Lung (tissue), 16 donors: Measurements from ENCODE around the gene GBE1. TPM values are rescaled to one million over a fixed set of nuclear protein-coding genes. Genes with fewer than 3 reads are reported as not detected.

Experiments used
- ATAC-seq: fragments of 200-7000 bp; cut with Tn5 transposase; one replicate; pipeline ENCODE4 v1.9.1; 2020; ENCODE audit warnings: moderate number of reproducible peaks; ENCODE audit not compliant: insufficient read depth, low FRiP score
- DNase-seq, 3 donors: peaks; one replicate each; pipeline ENCODE4 v3.0.0-alpha.2; 2013 to 2017
- H3K27ac ChIP-seq, 2 donors: one replicate each; pipeline ENCODE4 v1.5.1; 2013; ENCODE audit warnings: mild to moderate bottlenecking in 2 of 2, moderate library complexity in 2 of 2, control low read depth in 1 of 2, inconsistent platforms in 1 of 2, low read depth in 1 of 2, low read length in 1 of 2
- H3K27me3 ChIP-seq, 3 donors: one replicate each; pipeline ENCODE4 v1.5.1; 2013; ENCODE audit warnings: low read length in 2 of 3; ENCODE audit not compliant: control insufficient read depth in 3 of 3, insufficient read depth in 3 of 3
- H3K36me3 ChIP-seq, 4 donors: one replicate each; pipeline ENCODE4 v1.5.1; 2013; ENCODE audit warnings: low read length in 4 of 4, mild to moderate bottlenecking in 1 of 4, moderate library complexity in 1 of 4; ENCODE audit not compliant: control insufficient read depth in 4 of 4, insufficient read depth in 4 of 4
- H3K4me1 ChIP-seq, 5 donors: one replicate each; pipeline ENCODE4 v1.5.1; 2013; ENCODE audit warnings: low read length in 5 of 5, mild to moderate bottlenecking in 2 of 5, moderate library complexity in 1 of 5; ENCODE audit not compliant: control insufficient read depth in 5 of 5, insufficient read depth in 5 of 5
- H3K4me3 ChIP-seq: one replicate; pipeline ENCODE4 v1.5.1; 2013; ENCODE audit warnings: mild to moderate bottlenecking, control low read depth, moderate library complexity
- H3K9ac ChIP-seq, 2 donors: one replicate each; pipeline ENCODE4 v1.5.1; 2013; ENCODE audit warnings: low read length in 2 of 2, control low read depth in 1 of 2; ENCODE audit not compliant: insufficient read depth in 1 of 2
- H3K9me3 ChIP-seq, 4 donors: one replicate each; pipeline ENCODE4 v1.5.1; 2013; ENCODE audit warnings: low read length in 3 of 4, mild to moderate bottlenecking in 1 of 4, moderate library complexity in 1 of 4; ENCODE audit not compliant: control insufficient read depth in 4 of 4, insufficient read depth in 3 of 4
- CTCF ChIP-seq: IDR thresholded peaks from 2 replicates; pipeline ENCODE4 v1.5.1; 2012; ENCODE audit warnings: mild to moderate bottlenecking; ENCODE audit errors: control extremely low read depth, extremely low read depth
- WGBS, 2 donors: extraction: QIAGEN DNeasy Blood & Tissue Kit; methylation state at CpG; one replicate each; pipeline ENCODE4 v1.1.7; 2013; 5-methylcytosine and 5-hydroxymethylcytosine counted together
- long read RNA-seq, 5 donors: transcript quantifications; one replicate each; lab custom pipeline, GENCODE V29; 2026
- polyA plus RNA-seq, 2 donors: library from polyadenylated mRNA; stranded (reverse); fragments of 200-250 nt; gene quantifications; one replicate each; pipeline ENCODE4 v1.2.1, GENCODE V29; 2013
- total RNA-seq, 2 donors: library from RNA; depleted of rRNA in 1 of 2; stranded (reverse); fragments of >200 nt in 1 of 2; gene quantifications; one replicate each; pipeline ENCODE4 v1.2.1, GENCODE V29; 2014 to 2021
- donor health status: control.
- donor health status: control.
- donor health status: Bipolar disorder and iron deficiency.
- donor health status: healthy.
- donor health status: DM: yes; HTN: yes; CAD: no.

Gene GBE1
- total RNA-seq (10 to 100 TPM; 33.9 to 39.1 TPM), polyA plus RNA-seq (10 to 100 TPM; 10.5 to 29.4 TPM)
- long read RNA-seq, donor 1, transcript GBE1-201 (16 exons, 3,461 nt), result major isoform, 5 of 20 reads
- long read RNA-seq, donor 1, partial matches to known transcripts, result 15 of 20 reads
- long read RNA-seq, donor 1, other reads (novel, unspliced or antisense), result 0 of 20 reads
- long read RNA-seq, donor 2, result 0 reads
- long read RNA-seq, donor 3, partial matches to known transcripts, result 0 of 1 reads
- long read RNA-seq, donor 3, other reads (novel, unspliced or antisense), result 0 of 1 reads
- long read RNA-seq, donor 4, result 0 reads
- long read RNA-seq, donor 5, partial matches to known transcripts, result 12 of 14 reads
- long read RNA-seq, donor 5, other reads (novel, unspliced or antisense), result 0 of 14 reads

GRCh38 chr3:81760924-81761903, at the start of gene GBE1:
GBE1 (minus strand) TSS chr3:81761645; CDS start chr3:81761517, 128 bp downstream.
- no peaks in the 10 kb centered on the region for H3K27me3 ChIP-seq
- peaks cover 0 to 26% (median 4%) of the 10 kb centered on the region in 5 donors for H3K4me1 ChIP-seq
- H3K9ac ChIP-seq, result peak within 1 kb of the TSS; percentile 69 to 88
- H3K27ac ChIP-seq, result peak within 1 kb of the TSS; percentile 97 to 100
- H3K36me3 ChIP-seq, result peaks cover 0 to 8% (median 0%) of the 10 kb centered on the region in 4 donors
- peak; percentile 97 for ATAC-seq
- 0% methylated on average over 61 to 88 of the region's 88 CpGs for WGBS, 2 donors
- H3K9me3 ChIP-seq, result no peaks in the 10 kb centered on the region
- peak within 1 kb of the TSS; percentile 82 for H3K4me3 ChIP-seq
- TF ChIP-seq CTCF, result peak; percentile 1
- DNase-seq, result peak; percentile 91 to 93 (median 92)

GRCh38 chr3:81808900-81809299, 47.5 kb upstream of the GBE1 start:
- WGBS, 2 donors, result 79 to 91% methylated on average over 2 of the region's 2 CpGs
- DNase-seq, result no peak
- ATAC-seq, result no peak
- Histone ChIP-seq H3K36me3 (no peaks in the 10 kb centered on the region), H3K4me1 (no peaks in the 10 kb centered on the region), H3K9me3 (no peaks in the 10 kb centered on the region), H3K27me3 (no peaks in the 10 kb centered on the region), H3K4me3 (no peak overlapping the region), H3K27ac (no peak overlapping the region), H3K9ac (no peak overlapping the region)
- TF ChIP-seq CTCF, result no peak

- Histone ChIP-seq H3K9ac (no peak overlapping the region), H3K27me3 (no peaks in the 10 kb centered on the region), H3K4me3 (no peak overlapping the region), H3K27ac (no peak overlapping the region), H3K36me3 (no peaks in the 10 kb centered on the region), H3K4me1 (no peaks in the 10 kb centered on the region), H3K9me3 (no peaks in the 10 kb centered on the region)
- DNase-seq (peak in 1 of 3 donors; percentile 33), ATAC-seq (no peak)
- 56 to 73% methylated on average over 4 of the region's 4 CpGs for WGBS, 2 donors
- no peak for TF ChIP-seq CTCF
Measured at GRCh38 chr3:81799403-81799802, 38.0 kb upstream of the GBE1 start.
